ENCODE results near the gene HK1.
"Not testable (repeated sequence)": the region's sequence is repeated elsewhere in the genome, so short reads cannot be mapped to it uniquely, and the experiment has no call there.

The HK1 gene

DNA sequence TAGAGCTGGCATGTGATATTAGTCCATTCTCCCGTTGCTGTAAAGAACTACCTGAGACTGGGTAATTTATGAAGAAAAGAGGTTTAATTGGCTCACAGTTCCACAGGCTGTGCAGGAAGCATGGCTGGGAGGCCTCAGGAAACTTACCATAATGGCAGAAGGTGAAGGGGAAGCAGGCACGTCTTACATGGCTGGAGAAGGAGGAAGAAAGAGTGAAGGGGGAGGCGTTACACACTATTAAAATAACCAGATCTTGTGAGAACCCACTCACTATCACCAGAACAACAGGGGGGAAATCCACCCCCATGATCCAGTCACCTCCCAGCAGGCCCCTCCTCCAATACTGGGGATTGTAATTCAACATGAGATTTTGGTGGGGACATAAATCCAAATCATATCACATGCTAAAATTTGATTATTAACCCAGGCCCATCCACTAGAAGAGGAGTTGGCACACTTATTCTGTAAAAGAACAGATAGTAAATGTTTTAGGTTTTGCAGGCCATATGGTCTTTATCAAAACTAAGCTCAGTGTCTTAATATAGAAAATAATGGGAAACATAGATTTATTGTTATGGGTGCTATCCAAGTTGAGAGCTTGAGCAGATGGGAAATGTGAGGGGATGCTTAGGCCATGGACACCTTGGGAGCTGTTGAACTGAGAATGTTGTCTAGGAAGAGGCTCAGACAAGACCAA is 18.6 kb upstream of the HK1 start:
- no peak for DNase-seq (ENCODE audit: low spot score)

DNA sequence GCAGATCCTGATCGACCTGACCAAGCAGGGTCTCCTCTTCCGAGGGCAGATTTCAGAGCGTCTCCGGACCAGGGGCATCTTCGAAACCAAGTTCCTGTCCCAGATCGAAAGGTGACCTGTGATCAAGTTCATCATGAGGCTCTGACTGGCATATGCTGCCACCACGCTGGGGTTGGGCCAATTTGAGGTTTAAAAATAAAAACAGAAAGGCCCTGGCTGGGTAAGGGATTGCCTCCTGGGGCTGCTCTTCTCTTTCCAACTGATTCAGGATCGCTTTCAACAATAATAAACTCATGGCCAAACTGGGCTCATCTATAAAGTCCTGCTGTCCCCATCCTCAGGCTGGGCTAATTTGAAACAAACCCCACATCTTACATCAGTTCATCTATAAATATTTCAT is 17.1 kb upstream of the HK1 start:
- DNase-seq (ENCODE audit: low spot score), result no peak

DNA sequence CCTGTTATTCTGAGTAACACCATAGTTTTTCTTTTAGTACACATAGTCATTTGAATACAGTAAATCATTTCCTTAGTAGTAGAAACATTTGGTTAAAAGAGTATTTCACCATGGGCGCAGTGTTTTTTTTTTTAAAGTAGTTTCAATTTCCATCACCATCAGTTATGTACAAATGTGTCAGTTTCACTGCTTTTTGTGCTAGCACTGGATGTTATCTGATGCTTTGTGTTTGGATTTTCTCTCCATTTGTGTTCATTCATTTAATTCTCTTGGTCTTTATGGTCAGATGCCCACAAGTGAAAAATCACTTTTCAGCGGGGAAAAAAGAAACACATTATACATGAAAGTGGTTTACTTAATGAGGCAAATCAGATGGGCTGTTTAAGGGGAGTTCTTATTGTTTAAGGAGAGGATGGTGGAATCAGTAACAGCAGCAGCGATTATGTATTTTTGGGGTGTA is 16.0 kb upstream of the HK1 start:
- DNase-seq (ENCODE audit: low spot score), result no peak

DNA sequence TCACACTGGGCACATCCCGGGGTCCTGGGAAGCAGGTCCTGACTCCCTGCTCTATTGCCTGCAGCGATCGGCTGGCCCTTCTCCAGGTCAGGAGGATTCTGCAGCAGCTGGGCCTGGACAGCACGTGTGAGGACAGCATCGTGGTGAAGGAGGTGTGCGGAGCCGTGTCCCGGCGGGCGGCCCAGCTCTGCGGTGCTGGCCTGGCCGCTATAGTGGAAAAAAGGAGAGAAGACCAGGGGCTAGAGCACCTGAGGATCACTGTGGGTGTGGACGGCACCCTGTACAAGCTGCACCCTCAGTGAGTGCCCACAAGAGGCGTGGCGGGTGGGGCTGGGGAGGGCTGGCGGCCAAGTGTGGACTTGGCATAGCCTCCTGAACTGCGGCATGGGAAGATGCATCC is 12.8 kb upstream of the HK1 start:
- no peak for DNase-seq (ENCODE audit: low spot score)

DNA sequence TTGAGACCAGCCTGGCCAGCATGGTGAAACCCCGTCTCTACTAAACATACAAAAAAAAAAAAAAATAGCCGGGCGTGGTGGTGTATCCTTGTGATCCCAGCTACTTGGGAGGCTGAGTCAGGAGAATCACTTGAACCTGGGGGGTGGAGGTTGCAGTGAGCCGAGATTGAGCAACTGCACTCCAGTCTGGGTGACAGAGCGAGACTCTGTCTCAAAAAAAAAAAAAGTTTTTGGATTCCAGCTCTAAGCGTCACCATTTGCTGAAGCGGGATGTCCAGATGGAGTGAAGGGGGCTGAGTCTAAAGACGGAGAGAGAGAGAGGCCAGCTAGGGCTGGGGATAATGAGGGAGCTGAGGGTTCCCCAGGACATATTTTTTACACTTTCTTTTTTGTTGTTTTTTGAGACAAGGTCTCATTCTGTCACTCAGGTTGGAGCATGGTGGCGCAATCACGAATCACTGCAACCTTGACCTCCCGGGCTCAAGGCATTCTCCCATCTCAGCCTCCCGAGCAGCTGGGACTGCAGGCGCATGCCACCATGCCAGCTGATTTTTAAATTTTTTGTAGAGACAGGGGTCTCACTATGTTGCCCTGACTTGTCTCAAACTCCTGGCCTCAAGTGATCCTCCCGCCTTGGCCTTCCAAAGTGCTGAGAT is 9.4 kb upstream of the HK1 start:
- no peak for DNase-seq (ENCODE audit: low spot score)

DNA sequence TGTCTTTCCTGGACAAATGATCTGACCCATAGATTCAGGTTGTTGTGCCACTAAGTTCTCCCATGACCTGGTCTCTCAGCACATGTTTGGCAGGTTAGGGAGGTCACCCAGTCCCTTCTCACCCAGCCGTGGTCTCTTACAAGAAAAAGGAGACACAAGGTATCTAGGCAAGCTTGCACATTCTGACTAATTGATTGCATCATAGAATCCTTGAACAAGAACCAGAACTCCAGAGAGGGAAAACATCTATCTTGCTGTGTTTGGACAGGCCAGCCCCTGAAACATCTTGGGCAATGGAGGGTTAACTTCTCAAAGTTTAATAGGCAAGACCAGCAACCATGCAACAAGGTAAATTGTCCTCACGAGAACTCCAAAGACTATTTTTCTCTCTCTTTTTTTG is 8.5 kb upstream of the HK1 start:
- no peak for DNase-seq (ENCODE audit: low spot score)

DNA sequence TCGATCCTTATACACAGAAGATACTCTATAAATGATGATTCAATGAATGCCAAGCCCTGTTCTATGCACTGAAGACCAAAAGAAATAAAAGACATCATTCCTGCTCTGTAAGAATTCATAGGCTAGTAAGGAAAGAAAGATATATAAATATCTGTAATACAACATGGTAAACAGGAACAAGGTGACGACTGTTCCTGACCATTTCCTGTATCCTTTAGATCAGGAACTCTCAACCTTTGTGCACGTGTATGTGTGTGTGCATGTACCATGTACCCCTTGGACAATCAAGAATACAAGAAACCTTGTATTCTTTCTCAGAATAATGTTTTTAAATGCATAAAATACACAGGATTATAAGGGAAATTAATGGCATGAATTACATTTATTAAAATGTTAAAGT is 7.3 kb upstream of the HK1 start:
- no peak for DNase-seq (ENCODE audit: low spot score)

DNA sequence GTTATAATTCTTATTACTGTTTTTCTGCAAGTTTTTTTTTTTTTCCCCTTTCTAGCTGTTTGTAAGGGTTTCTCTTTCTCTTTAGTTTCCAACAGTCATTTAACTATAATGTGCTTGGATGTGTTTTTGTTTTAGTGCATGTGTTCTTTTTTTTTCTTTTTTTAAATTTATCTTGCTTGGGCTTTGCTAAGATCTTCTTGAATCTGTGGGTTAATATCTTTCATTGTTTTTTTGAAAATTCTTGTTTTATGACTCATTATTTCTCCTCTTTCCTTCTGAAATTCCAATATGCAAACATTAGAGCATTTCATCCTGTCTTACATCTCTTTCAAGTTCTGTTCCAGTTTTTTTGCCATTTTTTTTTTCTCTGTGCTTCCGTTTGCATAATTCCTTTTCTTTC is 5.7 kb upstream of the HK1 start:
- no peak for DNase-seq (ENCODE audit: low spot score)

DNA sequence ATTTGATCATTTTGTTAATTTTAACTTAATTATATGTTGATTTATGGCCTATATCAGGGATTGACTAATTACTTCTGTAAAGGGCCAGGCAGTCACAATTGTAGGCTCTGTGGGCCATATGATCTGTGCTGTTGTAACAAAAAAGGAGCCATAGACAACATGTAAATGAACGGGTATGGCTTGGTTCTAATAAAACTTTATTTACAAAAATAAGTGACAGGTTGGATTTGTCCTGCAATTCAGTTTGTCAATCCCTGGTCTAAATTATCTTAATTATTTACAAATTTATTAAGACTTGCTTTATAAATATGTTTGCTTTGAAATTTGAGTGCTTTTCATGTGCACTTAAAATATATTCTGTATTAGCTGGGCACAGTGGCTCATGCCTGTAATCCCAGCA is 2.9 kb upstream of the HK1 start:
- DNase-seq (ENCODE audit: low spot score), result no peak

DNA sequence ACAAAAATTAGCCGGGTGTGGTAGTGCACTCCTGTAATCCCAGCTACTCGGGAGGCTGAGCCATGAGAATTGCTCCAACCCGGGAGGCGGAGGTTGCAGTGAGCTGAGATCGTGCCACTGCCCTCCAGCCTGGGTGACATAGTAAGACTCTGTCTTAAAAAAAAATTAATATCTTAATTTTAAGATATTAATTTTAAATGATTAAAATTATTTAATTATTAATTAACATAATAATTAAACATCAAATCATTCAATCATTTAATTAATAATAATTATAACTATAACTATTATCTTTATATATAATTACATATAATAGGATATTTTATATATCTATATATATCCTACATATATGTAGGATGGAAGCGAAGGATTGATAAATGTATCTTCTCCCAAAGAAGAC is 1.8 kb upstream of the HK1 start:
- DNase-seq (ENCODE audit: low spot score), result no peak

DNA sequence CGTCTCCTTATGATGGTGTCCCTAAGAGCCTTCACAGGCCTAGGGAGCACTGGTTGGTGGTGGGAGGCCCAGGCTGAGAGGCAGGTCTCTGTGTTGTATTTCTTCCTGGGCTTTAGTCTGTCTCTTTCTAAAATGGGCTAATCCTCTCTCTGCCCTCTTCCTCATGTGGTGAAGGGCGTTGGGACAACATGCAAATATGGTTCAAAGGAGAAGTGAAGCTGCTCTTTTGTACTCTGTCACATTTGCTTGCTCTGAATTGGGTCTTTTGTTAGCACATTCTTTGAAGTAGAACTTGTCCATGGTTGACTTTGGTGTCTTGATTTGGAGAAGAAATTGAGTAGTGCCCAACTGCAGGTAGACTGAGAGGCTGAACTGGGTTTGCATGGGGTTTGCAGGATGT is 814 bp downstream of the HK1 start:
- peak; percentile 44 for DNase-seq (ENCODE audit: low spot score)

DNA sequence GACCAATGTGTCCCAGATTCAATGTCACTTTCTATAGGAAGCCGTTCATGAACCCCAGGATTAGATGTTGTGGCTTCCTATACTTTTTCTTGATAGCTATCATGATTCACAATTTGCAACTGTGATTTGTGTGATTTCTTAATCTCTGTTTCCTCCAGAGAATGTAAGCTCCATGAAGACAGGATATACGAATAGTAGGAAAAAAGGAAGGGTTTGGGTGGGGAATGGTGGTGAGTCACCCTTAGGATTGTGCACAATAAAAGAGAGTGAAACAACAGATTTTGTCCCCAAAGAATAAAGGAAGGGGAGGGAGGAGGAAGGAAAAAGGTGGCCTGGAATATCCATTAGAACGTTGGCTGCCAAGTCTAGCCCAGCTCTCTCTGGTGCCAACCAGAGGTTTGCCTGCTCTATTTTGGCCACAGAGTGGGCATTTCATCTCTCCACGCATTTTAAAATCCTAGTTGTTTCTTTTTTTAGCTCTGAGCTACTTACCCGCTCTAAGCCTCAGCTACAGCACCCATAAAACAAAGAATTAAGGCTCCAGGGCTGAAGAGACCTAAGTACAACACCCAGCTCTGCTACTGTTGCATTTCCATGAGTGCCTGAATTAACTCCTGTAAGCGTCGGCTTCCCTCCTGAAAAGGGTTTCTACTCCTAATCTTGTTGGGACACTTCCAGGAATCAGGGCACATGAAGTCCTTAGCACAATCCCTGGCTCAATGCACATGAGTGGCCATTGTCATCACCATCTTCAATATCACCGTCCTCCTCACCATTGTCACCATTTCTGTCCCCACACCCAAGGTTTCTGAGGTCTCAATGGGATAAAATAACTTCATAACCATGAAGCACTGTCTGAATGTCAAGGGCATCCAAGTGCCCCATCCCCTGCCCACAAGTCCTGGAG is 3.5 kb downstream of the HK1 start:
- DNase-seq (ENCODE audit: low spot score), result no peak

DNA sequence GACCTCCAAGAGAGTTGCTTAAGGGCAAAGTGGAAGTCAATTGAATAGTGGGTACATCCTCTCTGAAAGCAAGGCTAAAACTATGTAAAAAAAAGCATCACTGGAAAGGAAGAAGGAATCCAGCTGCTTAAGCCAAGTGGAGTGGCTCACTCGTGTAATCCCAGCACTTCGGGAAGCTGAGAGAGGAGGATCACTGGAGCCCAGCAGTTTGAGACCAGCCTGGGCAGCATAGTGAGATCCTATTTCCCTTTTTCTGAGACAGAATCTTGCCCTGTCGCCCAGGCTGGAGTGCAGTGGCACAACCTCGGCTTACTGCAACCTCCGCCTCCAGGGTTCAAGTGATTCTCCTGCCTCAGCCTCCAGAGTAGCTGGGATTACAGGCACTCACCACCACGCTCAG is 6.1 kb downstream of the HK1 start:
- DNase-seq (ENCODE audit: low spot score), result not testable (repeated sequence)

DNA sequence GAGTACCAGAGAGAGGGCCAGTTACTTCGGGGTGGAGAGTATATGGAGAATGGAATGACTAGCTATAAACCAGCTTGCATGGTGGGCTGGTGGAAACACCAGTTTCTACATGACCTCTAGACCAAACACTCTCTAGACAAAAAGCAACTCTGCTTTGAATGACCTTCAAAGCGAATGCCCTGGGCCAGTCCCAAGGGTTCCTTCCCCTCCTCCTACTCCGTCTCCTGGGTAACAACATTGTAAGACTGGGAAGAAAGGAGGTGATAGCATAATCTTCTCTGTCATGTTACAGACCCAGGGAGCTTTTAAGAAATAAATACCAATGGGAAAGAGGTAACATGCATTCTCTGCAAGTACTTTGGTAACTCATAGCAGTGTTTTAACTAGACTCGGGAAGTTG is 7.4 kb downstream of the HK1 start:
- DNase-seq (ENCODE audit: low spot score), result no peak

DNA sequence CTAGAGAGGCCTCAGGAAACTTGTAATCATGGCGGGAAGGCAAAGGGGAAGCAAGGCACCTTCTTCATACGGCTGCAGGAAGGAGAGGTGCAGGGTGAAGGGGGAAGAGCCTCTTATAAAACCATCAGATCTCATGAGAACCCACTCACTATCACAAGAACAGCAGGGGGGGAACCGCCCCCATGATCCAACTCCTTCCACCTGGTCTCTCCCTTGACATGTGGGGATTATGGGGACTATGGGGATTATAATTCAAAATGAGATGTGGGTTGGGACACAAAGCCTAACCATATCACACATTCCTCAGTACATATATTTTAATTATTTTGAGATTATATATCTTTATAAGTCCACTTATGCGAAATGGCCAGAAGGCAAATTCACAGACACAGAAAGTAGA is 8.9 kb downstream of the HK1 start:
- no peak for DNase-seq (ENCODE audit: low spot score)

DNA sequence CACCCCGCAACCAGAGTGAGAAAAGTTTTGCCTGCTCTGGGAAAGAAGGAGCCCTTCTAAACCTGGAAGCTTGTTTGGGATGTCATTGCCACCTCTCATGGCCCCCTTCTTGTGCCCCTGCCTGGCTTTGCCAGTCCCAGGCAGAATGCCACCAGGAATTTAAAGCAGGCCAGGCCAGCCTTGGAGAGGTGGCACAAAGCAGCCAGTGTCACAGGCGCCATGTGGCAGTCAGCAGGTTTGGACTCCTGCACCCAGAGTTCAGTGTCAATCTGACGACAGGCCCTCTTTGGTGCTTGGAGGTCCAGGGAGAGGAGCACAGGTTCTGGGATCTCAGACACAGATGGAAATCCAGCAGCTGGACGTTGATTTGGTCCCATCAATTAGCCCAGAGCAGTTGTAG is 12.7 kb downstream of the HK1 start:
- no peak for DNase-seq (ENCODE audit: low spot score)

DNA sequence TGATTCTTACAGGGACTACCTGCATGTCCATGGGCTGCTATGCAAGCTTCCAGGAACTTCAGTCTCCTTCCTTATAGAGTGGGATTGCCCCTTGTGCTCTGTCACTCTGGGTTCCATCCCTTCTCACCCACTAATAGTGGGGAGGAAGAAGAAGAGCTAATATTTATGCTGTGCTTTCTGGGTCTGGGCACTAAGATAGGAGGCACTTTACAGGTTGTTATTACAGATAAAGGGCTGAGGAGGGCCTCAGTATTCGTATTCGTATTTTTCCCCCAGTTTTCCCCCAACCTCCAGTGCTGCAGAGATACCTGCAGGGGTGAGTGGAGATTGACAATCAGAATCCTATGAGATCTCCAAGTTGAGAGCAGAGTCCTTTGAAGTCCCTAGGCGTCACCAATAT is 14.2 kb downstream of the HK1 start:
- no peak for DNase-seq (ENCODE audit: low spot score)

DNA sequence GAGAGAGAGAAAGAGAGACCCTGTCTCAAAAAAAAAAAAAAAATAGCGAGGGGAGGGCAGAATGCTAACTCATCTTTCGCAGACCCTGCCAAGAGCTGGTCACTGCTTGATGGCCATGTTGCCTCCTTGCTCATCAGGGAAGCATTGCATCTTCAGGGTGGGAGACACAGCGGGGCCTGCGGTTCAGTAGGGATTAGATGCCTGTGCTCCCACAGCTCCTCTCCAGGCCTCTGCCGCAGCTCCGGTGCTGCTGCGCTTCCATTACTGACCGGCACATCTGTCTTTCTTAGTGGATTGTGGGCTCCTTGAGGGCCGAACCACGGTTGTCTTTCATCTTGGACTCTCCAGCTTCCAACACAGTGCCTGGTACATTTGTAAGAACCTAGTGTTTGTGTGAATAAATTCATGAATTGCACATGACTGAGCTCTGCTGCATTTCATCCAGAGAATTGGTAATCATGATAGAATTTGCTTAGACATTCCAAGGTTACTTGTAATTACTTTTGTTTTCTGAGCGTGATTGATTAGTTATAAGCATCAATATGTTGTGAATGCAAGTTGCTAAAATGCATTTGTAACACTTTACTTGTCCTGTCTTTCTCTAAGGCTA is 16.8 kb downstream of the HK1 start:
- DNase-seq (ENCODE audit: low spot score), result no peak

DNA sequence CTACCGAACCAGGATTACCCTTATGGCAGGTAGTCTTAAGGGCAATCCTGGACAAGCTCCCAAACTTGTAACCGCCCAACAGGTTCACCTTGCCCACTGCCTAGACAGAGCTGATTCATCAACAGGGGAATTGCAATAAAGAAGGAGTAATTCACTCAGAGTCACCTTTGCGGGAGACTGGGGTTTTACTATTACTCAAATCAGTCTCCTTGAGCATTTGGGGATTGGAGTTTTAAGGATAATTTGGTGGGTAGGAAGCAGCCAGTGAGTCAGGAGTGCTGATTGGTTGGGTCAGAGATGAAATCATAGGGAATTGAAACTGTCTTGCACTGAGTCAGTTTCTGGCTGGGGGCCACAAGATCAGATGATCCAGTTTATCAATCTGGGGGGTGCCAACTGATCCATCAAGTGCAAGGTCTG is 25.3 kb downstream of the HK1 start:
- DNase-seq (ENCODE audit: low spot score), result no peak

DNA sequence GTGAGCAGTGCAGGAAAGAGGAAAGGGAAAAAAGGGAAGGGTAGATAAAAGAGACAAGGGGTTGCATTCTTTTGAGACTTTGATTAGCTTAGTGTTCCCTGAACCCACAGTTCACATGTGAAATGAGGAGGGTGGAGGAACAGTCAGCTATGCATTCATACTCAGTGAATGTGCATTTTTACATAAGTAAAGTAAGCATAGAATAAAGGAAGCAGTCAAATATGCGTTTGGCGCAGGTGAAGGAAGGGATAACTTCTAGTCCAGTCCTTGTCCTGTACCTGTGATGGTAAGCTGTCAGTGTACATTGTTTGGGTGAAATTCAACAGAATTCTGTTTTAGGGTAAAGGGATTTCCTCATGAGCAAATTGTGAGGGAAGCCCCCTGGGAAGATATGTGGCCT is 28.1 kb downstream of the HK1 start:
- no peak for DNase-seq (ENCODE audit: low spot score)

DNA sequence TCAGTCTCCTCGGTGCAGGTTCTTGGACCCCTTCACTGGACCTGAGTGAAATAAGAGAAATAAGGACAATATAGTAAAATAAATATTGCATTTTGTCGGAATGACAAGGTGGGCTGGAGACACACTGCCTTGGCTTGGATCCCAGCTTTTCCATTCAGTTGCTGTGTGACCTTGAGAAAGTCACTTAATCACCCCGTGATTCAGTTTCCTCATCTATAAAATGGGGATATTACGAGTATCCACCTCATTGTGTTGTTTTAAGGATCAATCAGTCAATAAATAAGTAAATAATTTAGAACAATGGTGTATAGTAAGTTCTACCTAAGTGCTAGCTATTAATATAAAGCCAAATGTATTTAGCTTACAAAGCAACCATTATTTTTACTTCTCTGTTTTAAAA is 29.1 kb downstream of the HK1 start:
- DNase-seq (ENCODE audit: low spot score), result no peak

DNA sequence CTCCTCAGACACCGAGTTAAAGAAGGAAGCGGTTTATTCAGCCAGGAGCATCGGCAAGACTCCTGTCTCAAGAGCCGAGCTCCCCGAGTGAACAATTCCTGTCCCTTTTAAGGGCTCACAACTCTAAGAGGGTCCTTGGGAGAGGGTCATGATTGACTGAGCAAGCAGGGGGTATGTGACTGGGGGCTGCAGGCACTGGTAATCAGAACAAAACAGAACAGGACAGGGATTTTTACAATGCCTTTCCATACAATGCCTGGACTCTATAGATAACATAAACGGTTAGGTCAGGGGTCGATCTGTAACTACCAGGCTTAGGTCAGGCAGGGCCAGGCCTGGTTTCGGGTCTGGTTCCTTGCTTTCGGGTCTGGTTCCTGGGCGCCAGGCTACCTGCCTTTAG is 30.0 kb downstream of the HK1 start:
- DNase-seq (ENCODE audit: low spot score), result not testable (repeated sequence)

DNA sequence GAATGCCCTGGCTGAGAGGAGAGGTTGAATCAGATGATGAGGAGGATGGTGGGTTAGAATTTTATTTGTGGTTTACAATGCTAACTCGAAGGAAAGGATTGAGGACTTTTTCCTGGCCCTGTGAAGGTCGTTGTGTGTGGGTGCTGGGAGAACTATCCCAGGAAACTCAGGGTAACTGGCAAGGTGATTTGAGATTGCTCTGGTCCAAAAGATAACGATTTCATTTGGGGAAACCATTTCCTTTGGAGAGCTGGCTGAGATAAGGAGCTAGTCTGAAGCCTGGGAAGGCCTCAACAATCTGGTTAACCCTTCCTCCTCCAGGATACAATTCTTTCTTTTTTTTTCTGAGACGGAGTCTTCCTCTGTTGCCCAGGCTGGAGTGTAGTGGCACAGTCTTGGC is 33.0 kb downstream of the HK1 start:
- DNase-seq (ENCODE audit: low spot score), result no peak
